Glutamatergic neuron (in vitro differentiated cells): ENCODE data around the gene ZNF778. TPM values are rescaled to one million over a fixed set of nuclear protein-coding genes. Genes with fewer than 3 reads are reported as not detected.
A peak's percentile ranks its signal among the peaks of the same experiment; 100 is the strongest.
"Not testable (repeated sequence)": the region's sequence is repeated elsewhere in the genome, so short reads cannot be mapped to it uniquely, and the experiment has no call there.

Experiments used
- DNase-seq: peaks from one replicate; pipeline ENCODE4 v3.0.0; 2022
- H3K27ac Mint-ChIP-seq: one replicate; pipeline ENCODE4 v1.8.0; 2020; ENCODE audit warnings: mild to moderate bottlenecking, mixed read lengths, inconsistent platforms; ENCODE audit not compliant: unreplicated experiment
- H3K27me3 Mint-ChIP-seq: one replicate; pipeline ENCODE4 v1.8.0; 2020; ENCODE audit warnings: mild to moderate bottlenecking, moderate library complexity, mixed read lengths, inconsistent platforms; ENCODE audit not compliant: unreplicated experiment
- H3K36me3 Mint-ChIP-seq: one replicate; pipeline ENCODE4 v1.8.0; 2020; ENCODE audit warnings: mild to moderate bottlenecking, mixed read lengths, inconsistent platforms; ENCODE audit not compliant: unreplicated experiment
- H3K4me1 Mint-ChIP-seq: one replicate; pipeline ENCODE4 v1.8.0; 2020; ENCODE audit warnings: mild to moderate bottlenecking, low read depth, mixed read lengths, inconsistent platforms; ENCODE audit not compliant: unreplicated experiment
- H3K4me3 Mint-ChIP-seq: one replicate; pipeline ENCODE4 v1.8.0; 2020; ENCODE audit warnings: mild to moderate bottlenecking, mixed read lengths, inconsistent platforms; ENCODE audit not compliant: unreplicated experiment
- H3K9me3 Mint-ChIP-seq: one replicate; pipeline ENCODE4 v1.8.0; 2020; ENCODE audit warnings: mild to moderate bottlenecking, moderate library complexity, mixed read lengths, inconsistent platforms; ENCODE audit not compliant: unreplicated experiment
- CTCF ChIP-seq: fragments of 200-600 bp; sonication (generic); IDR thresholded peaks from one replicate; pipeline ENCODE4 v1.5.0; 2021; ENCODE audit not compliant: partially characterized antibody, unreplicated experiment
- total RNA-seq: library from RNA; stranded (reverse); fragmentation: NEBNext Ultra II Directional; extraction: Animal tissue kit (Norgen Biotek cat#: 25700); gene quantifications from one replicate; pipeline ENCODE4 v1.2.1, GENCODE V29; 2021; ENCODE audit not compliant: unreplicated experiment

The ZNF778 gene
- total RNA-seq, 1 donor from 2014 or later: 36.2 TPM

GRCh38 chr16:89256651-89257254, 39.2 kb downstream of the ZNF778 start:
- Mint-ChIP-seq H3K27me3 (peaks cover 15% of the 10 kb centered on the region), H3K4me3 (peak overlapping the region; percentile 20), H3K36me3 (peaks cover 8% of the 10 kb centered on the region), H3K4me1 (peaks cover 3% of the 10 kb centered on the region), H3K9me3 (peaks cover 12% of the 10 kb centered on the region), H3K27ac (no peak overlapping the region)
- TF ChIP-seq CTCF: no peak
- no peak for DNase-seq

GRCh38 chr16:89257281-89257731, 39.8 kb downstream of the ZNF778 start:
- TF ChIP-seq CTCF: no peak
- peak; percentile 52 for DNase-seq
- Mint-ChIP-seq H3K4me1 (peaks cover 3% of the 10 kb centered on the region), H3K9me3 (peaks cover 11% of the 10 kb centered on the region), H3K27ac (no peak overlapping the region), H3K4me3 (peak overlapping the region; percentile 74), H3K36me3 (peaks cover 6% of the 10 kb centered on the region), H3K27me3 (peaks cover 17% of the 10 kb centered on the region)

- no peak for TF ChIP-seq CTCF
- DNase-seq: no peak
- H3K27me3 Mint-ChIP-seq: peaks cover 17% of the 10 kb centered on the region
- peaks cover 3% of the 10 kb centered on the region for H3K4me1 Mint-ChIP-seq
- peaks cover 15% of the 10 kb centered on the region for H3K9me3 Mint-ChIP-seq
- peaks cover 6% of the 10 kb centered on the region for H3K36me3 Mint-ChIP-seq
- H3K27ac Mint-ChIP-seq: no peak overlapping the region
- peak overlapping the region; percentile 74 for H3K4me3 Mint-ChIP-seq
These were observed 40.4 kb downstream of the ZNF778 start for GRCh38 chr16:89257757-89258465.

GRCh38 chr16:89259901-89260300, 42.4 kb downstream of the ZNF778 start:
- not testable (repeated sequence) for H3K36me3 Mint-ChIP-seq, H3K27ac Mint-ChIP-seq, H3K4me1 Mint-ChIP-seq, DNase-seq, H3K4me3 Mint-ChIP-seq
- peaks cover 18% of the 10 kb centered on the region for H3K27me3 Mint-ChIP-seq
- H3K9me3 Mint-ChIP-seq: peaks cover 14% of the 10 kb centered on the region

GRCh38 chr16:89261691-89262563, 44.4 kb downstream of the ZNF778 start:
- Mint-ChIP-seq H3K4me1 (peaks cover 5% of the 10 kb centered on the region), H3K27ac (no peak overlapping the region), H3K27me3 (peaks cover 11% of the 10 kb centered on the region), H3K9me3 (peaks cover 20% of the 10 kb centered on the region), H3K36me3 (peaks cover 6% of the 10 kb centered on the region), H3K4me3 (no peak overlapping the region)
- no peak for DNase-seq
- TF ChIP-seq CTCF: no peak
